Neuronal stem cell (in vitro differentiated cells): ENCODE data around the gene FBLN7.

ENCODE experiments used
- DNase-seq: peaks from one replicate; pipeline ENCODE4 v3.0.0-alpha.2; 2013; ENCODE audit warnings: low spot score
- H2AFZ ChIP-seq: one replicate; pipeline ENCODE4 v1.6.1; 2013; ENCODE audit warnings: mild to moderate bottlenecking, low read length, inconsistent platforms
- H2AK5ac ChIP-seq: 2 replicates; pipeline ENCODE4 v1.6.1; 2013; ENCODE audit warnings: low read depth, mild to moderate bottlenecking, inconsistent platforms, low read length, moderate library complexity, mixed read lengths
- H2BK120ac ChIP-seq: 2 replicates; pipeline ENCODE4 v1.6.1; 2013; ENCODE audit warnings: low read depth, mild to moderate bottlenecking, inconsistent platforms, low read length, moderate library complexity, mixed read lengths
- H2BK12ac ChIP-seq: one replicate; pipeline ENCODE4 v1.6.1; 2013; ENCODE audit warnings: low read length, inconsistent platforms
- H2BK15ac ChIP-seq: 2 replicates; pipeline ENCODE4 v1.6.1; 2013; ENCODE audit warnings: mild to moderate bottlenecking, low read length, inconsistent platforms, mixed read lengths
- H2BK5ac ChIP-seq: one replicate; pipeline ENCODE4 v1.6.1; 2013; ENCODE audit warnings: inconsistent platforms, mild to moderate bottlenecking, low read length, moderate library complexity
- H3K14ac ChIP-seq: one replicate; pipeline ENCODE4 v1.6.1; 2013; ENCODE audit warnings: low read length, inconsistent platforms
- H3K18ac ChIP-seq: 2 replicates; pipeline ENCODE4 v1.6.1; 2013; ENCODE audit warnings: low read length, inconsistent platforms
- H3K23ac ChIP-seq: 2 replicates; pipeline ENCODE4 v1.6.1; 2013; ENCODE audit warnings: low read depth, mild to moderate bottlenecking, mixed read lengths, low read length, inconsistent platforms; ENCODE audit not compliant: poor library complexity
- H3K27ac ChIP-seq: replicated peaks from 3 replicates; pipeline ENCODE4 v1.5.1; 2013; ENCODE audit warnings: low read length, inconsistent platforms
- H3K27me3 ChIP-seq, 3 experiments: 2 replicates each; pipeline ENCODE4 v1.6.1; 2013; ENCODE audit warnings: low read length in 3 of 3, mild to moderate bottlenecking in 2 of 3, inconsistent platforms in 1 of 3, low read depth in 1 of 3, mixed read lengths in 1 of 3, moderate library complexity in 1 of 3; ENCODE audit not compliant: control insufficient read depth in 3 of 3, insufficient read depth in 3 of 3
- H3K36me3 ChIP-seq, 2 donors: replicated peaks in 1 of 2; 2 replicates each; pipeline ENCODE4 v1.6.1; 2013; ENCODE audit warnings: low read length in 2 of 2; ENCODE audit not compliant: control insufficient read depth in 2 of 2, insufficient read depth in 2 of 2
- H3K4ac ChIP-seq: 2 replicates; pipeline ENCODE4 v1.6.1; 2013; ENCODE audit warnings: inconsistent platforms, mild to moderate bottlenecking, low read length, moderate library complexity
- H3K4me1 ChIP-seq, 2 donors: 1 replicate in 1 of 2; 2 replicates in 1 of 2; pipeline ENCODE4 v1.6.1; 2013; ENCODE audit warnings: low read length in 2 of 2, low read depth in 1 of 2; ENCODE audit not compliant: control insufficient read depth in 2 of 2, insufficient read depth in 1 of 2
- H3K4me2 ChIP-seq: one replicate; pipeline ENCODE4 v1.6.1; 2013; ENCODE audit warnings: mild to moderate bottlenecking, low read length, inconsistent platforms; ENCODE audit not compliant: insufficient read depth, poor library complexity, severe bottlenecking
- H3K4me3 ChIP-seq, 2 donors: 2 replicates each; pipeline ENCODE4 v1.5.1; 2013; ENCODE audit warnings: low read length in 2 of 2, mild to moderate bottlenecking in 2 of 2, inconsistent platforms in 1 of 2, moderate library complexity in 1 of 2
- H3K79me1 ChIP-seq: one replicate; pipeline ENCODE4 v1.6.1; 2013; ENCODE audit warnings: low read depth, mild to moderate bottlenecking, inconsistent platforms, low read length, moderate library complexity
- H3K9ac ChIP-seq: one replicate; pipeline ENCODE4 v1.6.1; 2013; ENCODE audit warnings: mild to moderate bottlenecking, low read depth, low read length, inconsistent platforms; ENCODE audit not compliant: poor library complexity
- H3K9me3 ChIP-seq, 2 donors: replicated peaks in 1 of 2; 2 replicates each; pipeline versions ENCODE3 to v1.6.1; 2013; ENCODE audit warnings: low read length in 2 of 2, mild to moderate bottlenecking in 2 of 2, inconsistent platforms in 1 of 2, low read depth in 1 of 2, mixed read lengths in 1 of 2, moderate library complexity in 1 of 2; ENCODE audit not compliant: control insufficient read depth in 2 of 2, insufficient read depth in 1 of 2
- H4K8ac ChIP-seq: one replicate; pipeline ENCODE4 v1.6.1; 2013; ENCODE audit warnings: low read depth, mild to moderate bottlenecking, inconsistent platforms, low read length, moderate library complexity
- H4K91ac ChIP-seq: one replicate; pipeline ENCODE4 v1.6.1; 2013; ENCODE audit warnings: low read length, low read depth, mild to moderate bottlenecking, inconsistent platforms; ENCODE audit not compliant: poor library complexity
- WGBS, 2 donors: extraction: QIAGEN DNeasy Blood & Tissue Kit; methylation state at CpG; one replicate each; pipeline ENCODE4 v1.1.7; 2013; ENCODE audit warnings: missing lambda C conversion rate in 2 of 2, mixed read lengths in 1 of 2; ENCODE audit not compliant: insufficient read length in 2 of 2, insufficient replicate concordance in 1 of 2; ENCODE audit errors: extremely low coverage in 2 of 2; 5-methylcytosine and 5-hydroxymethylcytosine counted together

Gene FBLN7

GRCh38 chr2:112173646-112174319, 35.6 kb downstream of the FBLN7 start:
- H4K8ac ChIP-seq: no peak overlapping the region
- H3K4me1 ChIP-seq: peaks cover 0 to 1% of the 10 kb centered on the region in 2 donors
- no peak overlapping the region for H3K4me2 ChIP-seq
- no peak overlapping the region for H2BK15ac ChIP-seq
- no peaks in the 10 kb centered on the region for H3K27me3 ChIP-seq
- no peak overlapping the region for H3K4me3 ChIP-seq
- H3K4ac ChIP-seq: no peak overlapping the region
- H3K23ac ChIP-seq: no peak overlapping the region
- H2AFZ ChIP-seq: no peak overlapping the region
- H2AK5ac ChIP-seq: no peak overlapping the region
- WGBS, 2 donors: no CpG with 5 or more reads among the region's 11 CpGs
- no peak for DNase-seq
- no peak overlapping the region for H2BK5ac ChIP-seq
- no peaks in the 10 kb centered on the region for H3K9me3 ChIP-seq
- peaks cover 0 to 7% of the 10 kb centered on the region in 2 donors for H3K36me3 ChIP-seq
- H3K9ac ChIP-seq: no peak overlapping the region
- no peaks in the 10 kb centered on the region for H3K79me1 ChIP-seq
- H3K14ac ChIP-seq: no peak overlapping the region
- H2BK12ac ChIP-seq: no peak overlapping the region
- H3K18ac ChIP-seq: no peak overlapping the region
- H2BK120ac ChIP-seq: no peak overlapping the region
- H4K91ac ChIP-seq: no peak overlapping the region
- no peak overlapping the region for H3K27ac ChIP-seq

- no peak overlapping the region for H3K4me3 ChIP-seq
- H2AK5ac ChIP-seq: no peak overlapping the region
- H3K23ac ChIP-seq: no peak overlapping the region
- no peak overlapping the region for H3K4me2 ChIP-seq
- H2BK15ac ChIP-seq: no peak overlapping the region
- H2AFZ ChIP-seq: no peak overlapping the region
- peaks cover 0 to 1% of the 10 kb centered on the region in 2 donors for H3K4me1 ChIP-seq
- no peak overlapping the region for H2BK12ac ChIP-seq
- no peak overlapping the region for H3K4ac ChIP-seq
- H4K8ac ChIP-seq: no peak overlapping the region
- no peak overlapping the region for H3K27ac ChIP-seq
- H3K9me3 ChIP-seq: peaks cover 0 to under 1% of the 10 kb centered on the region in 2 donors
- H3K9ac ChIP-seq: no peak overlapping the region
- H4K91ac ChIP-seq: no peak overlapping the region
- no peak overlapping the region for H3K14ac ChIP-seq
- no peaks in the 10 kb centered on the region for H3K79me1 ChIP-seq
- WGBS, 2 donors: no CpG with 5 or more reads among the region's 4 CpGs
- H3K27me3 ChIP-seq: no peaks in the 10 kb centered on the region
- no peak overlapping the region for H2BK5ac ChIP-seq
- peaks cover 0 to 7% of the 10 kb centered on the region in 2 donors for H3K36me3 ChIP-seq
- H2BK120ac ChIP-seq: no peak overlapping the region
- H3K18ac ChIP-seq: no peak overlapping the region
- no peak for DNase-seq
These were observed 36.2 kb downstream of the FBLN7 start for GRCh38 chr2:112174383-112174782.

- Histone ChIP-seq H3K4me1 (no peaks in the 10 kb centered on the region), H3K36me3 (peaks cover 0 to 5% of the 10 kb centered on the region in 2 donors), H2BK12ac (no peak overlapping the region), H2BK5ac (no peak overlapping the region), H4K8ac (no peak overlapping the region), H2BK120ac (no peak overlapping the region), H3K4me3 (no peak overlapping the region), H3K9me3 (peaks cover 0 to 2% of the 10 kb centered on the region in 2 donors), H3K23ac (no peak overlapping the region), H2BK15ac (no peak overlapping the region), H3K4me2 (no peak overlapping the region), H3K79me1 (no peaks in the 10 kb centered on the region), H3K9ac (no peak overlapping the region), H3K18ac (no peak overlapping the region), H2AK5ac (no peak overlapping the region), H3K4ac (no peak overlapping the region), H3K14ac (no peak overlapping the region), H2AFZ (no peak overlapping the region), H3K27me3 (no peaks in the 10 kb centered on the region), H3K27ac (no peak overlapping the region), H4K91ac (no peak overlapping the region)
- no CpG with 5 or more reads among the region's 3 CpGs for WGBS, 2 donors
- DNase-seq: no peak
These were observed 37.1 kb downstream of the FBLN7 start for GRCh38 chr2:112175333-112175732.

- DNase-seq: no peak
- Histone ChIP-seq H2BK15ac (no peak overlapping the region), H3K4ac (no peak overlapping the region), H3K23ac (no peak overlapping the region), H3K9me3 (peaks cover 0 to 2% of the 10 kb centered on the region in 2 donors), H2AFZ (no peak overlapping the region), H2BK5ac (no peak overlapping the region), H3K79me1 (no peaks in the 10 kb centered on the region), H3K36me3 (peaks cover 0 to 5% of the 10 kb centered on the region in 2 donors), H4K8ac (no peak overlapping the region), H3K27me3 (no peaks in the 10 kb centered on the region), H3K4me3 (no peak overlapping the region), H2BK12ac (no peak overlapping the region), H3K14ac (no peak overlapping the region), H3K18ac (no peak overlapping the region), H4K91ac (no peak overlapping the region), H3K9ac (no peak overlapping the region), H3K4me2 (no peak overlapping the region), H2AK5ac (no peak overlapping the region), H2BK120ac (no peak overlapping the region), H3K27ac (no peak overlapping the region), H3K4me1 (no peaks in the 10 kb centered on the region)
- WGBS, 2 donors: no CpG with 5 or more reads among the region's 7 CpGs
These were observed 37.9 kb downstream of the FBLN7 start for GRCh38 chr2:112175958-112176573.
